GM18502 (cell line): ENCODE data around the gene TIMM8B.
"Not testable (repeated sequence)": the region's sequence is repeated elsewhere in the genome, so short reads cannot be mapped to it uniquely, and the experiment has no call there.

Experiments
- ATAC-seq: cut with Tn5 transposase; IDR thresholded peaks from one replicate; pipeline ENCODE4 v1.9.1; 2021; ENCODE audit warnings: mild to moderate bottlenecking; ENCODE audit not compliant: unreplicated experiment, poor library complexity

The TIMM8B gene, protein sequence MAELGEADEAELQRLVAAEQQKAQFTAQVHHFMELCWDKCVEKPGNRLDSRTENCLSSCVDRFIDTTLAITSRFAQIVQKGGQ

GRCh38 chr11:112086422-112087191 lies at the start of gene TIMM8B, which contains the start of gene SDHD:
Gene TIMM8B (minus strand): TSS chr11:112086756. CDS start chr11:112086723, 33 bp downstream.
Gene SDHD (plus strand): TSS chr11:112086873. CDS start chr11:112086908, 35 bp downstream.
- peak; percentile 89 for ATAC-seq

GRCh38 chr11:112134473-112134872 lies 47.9 kb upstream of the TIMM8B start:
- no peak for ATAC-seq

GRCh38 chr11:112132737-112133136 lies 46.2 kb upstream of the TIMM8B start:
- ATAC-seq: no peak

DNA sequence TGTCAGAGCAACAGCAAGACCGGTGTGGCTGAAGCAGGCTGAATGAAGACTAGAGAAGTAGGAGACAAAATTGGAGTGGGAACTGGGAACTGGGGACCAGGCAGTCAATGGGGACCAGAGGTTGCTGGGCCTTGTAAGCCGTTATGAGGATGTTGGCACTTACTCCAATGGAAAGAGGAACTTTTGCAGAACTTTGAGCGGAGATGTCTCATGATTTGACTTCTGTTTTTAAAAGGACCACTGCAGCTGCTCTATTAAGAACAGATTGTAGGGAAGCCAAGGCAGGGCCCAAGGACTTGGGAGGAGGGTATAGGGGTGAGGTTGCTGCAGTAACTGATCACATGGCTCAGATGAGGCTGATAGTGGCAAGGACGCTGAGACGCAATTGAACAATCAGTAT lies 43.1 kb upstream of the TIMM8B start:
- no peak for ATAC-seq

DNA sequence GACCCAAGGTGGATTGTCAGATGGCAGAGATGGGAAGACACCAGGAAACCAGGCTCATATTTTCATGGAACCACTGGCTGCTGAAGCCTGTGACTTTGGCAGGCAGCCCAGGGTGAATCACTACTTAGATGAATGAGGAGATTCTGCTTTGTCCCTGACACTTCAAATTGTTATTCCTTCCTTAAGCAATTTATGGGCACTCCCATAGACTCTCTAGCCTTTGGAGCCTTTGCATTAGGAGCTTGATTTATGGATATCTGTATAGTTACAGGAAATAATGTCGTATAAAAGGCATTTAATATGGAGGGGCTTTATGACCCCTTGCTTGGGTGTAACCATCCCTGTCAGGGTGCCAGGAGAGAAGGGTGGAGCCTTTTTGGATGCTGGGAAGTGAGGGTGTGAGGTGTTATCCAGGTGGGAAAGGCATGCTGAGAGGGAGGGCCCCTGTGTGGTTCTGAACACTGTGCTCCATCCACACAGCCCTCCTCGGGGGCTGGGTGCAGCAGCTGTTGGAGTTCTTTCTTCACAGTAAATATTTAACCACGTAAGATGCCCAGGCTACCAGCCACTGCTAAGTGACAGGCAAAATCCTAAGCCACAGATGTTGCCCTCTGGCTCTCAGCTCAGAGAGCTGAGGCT lies 42.0 kb upstream of the TIMM8B start:
- ATAC-seq: no peak

DNA sequence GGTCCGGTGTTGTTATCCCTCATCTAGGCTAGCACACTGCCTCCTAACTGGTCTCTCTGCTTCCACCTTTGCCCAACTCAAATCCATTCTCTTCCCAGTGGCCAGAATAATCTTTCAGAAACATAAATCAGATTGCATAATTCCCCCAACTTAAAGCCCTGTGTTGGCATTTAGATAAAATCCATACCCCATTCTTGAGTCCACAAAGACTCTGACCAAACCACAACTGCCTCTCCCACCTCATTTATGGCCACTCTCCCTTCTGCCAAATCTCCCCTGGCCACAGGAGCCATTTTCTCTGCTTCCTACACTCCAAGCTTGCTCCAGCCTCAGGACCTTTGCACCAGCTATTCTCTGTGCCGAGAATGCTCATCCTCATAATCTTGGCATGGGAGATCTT lies 40.5 kb upstream of the TIMM8B start:
- no peak for ATAC-seq

DNA sequence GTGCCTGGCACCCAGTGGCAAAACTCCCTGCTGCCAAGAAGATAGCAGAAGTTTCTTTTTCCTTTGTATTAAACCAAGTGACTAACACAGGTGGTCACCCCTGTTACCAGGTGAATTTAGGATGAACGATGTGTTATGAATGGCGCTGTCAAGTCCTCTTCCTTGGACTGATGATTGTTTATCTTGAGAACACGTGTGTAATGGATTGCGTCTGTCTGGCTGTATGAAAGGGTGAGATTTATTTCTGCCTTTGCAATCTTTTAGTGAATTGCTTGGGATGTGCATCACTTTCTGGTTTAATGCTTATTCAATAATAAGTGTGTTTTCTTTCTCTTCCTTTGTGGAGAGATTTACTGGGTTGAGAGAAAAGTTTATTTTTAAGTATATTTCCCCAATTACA lies 36.6 kb upstream of the TIMM8B start:
- no peak for ATAC-seq

DNA sequence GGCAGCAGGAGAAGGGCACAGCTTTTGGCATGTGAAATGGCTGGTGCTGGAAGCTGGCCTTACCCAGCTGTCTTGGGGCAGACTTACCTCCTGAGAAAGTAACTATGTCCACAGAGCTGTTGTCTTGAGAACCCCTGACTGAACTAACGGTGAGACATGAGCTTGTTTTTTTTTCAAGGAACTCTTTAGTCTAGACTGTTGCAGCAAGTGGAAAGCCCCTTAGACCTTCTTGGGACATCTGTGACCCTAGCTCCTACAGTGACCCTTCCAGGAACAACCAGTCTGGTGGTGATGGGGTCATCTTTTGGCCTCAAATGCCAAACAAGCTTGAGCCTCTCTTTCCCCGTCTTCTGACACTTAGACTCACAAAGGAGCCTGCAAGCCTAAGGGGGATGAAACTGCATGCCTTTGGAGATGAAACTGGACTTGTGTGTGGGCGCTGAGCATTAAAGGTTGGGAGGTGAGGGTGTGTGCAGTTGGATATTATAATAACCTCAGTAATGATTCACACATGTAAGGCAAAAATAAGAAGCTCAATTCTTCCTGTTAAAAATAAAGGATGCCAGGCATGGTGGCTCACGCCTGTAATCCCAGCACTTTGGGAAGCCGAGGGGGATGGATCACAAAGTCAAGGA lies 35.5 kb upstream of the TIMM8B start:
- ATAC-seq: no peak

DNA sequence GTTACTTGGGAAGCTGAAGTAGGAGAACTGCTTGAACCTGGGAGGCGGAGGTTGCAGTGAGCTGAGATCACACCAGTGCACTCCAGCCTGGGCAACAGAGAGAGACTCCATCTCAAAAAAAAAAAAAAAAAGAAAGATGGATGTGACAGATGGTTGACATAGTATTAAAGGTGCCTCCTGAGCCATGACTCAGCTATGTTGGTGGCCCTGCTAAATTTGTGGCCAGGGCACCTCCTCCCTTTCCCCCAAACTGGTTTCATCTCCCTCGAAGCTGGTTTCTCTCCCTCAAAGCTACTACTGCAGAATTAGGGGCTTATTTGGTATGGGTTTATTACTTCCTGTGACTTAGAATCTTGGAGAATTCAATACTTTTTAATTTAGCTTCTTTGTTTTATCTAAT lies 31.6 kb upstream of the TIMM8B start:
- no peak for ATAC-seq

GRCh38 chr11:112115386-112115785 lies 28.8 kb upstream of the TIMM8B start:
- no peak for ATAC-seq

DNA sequence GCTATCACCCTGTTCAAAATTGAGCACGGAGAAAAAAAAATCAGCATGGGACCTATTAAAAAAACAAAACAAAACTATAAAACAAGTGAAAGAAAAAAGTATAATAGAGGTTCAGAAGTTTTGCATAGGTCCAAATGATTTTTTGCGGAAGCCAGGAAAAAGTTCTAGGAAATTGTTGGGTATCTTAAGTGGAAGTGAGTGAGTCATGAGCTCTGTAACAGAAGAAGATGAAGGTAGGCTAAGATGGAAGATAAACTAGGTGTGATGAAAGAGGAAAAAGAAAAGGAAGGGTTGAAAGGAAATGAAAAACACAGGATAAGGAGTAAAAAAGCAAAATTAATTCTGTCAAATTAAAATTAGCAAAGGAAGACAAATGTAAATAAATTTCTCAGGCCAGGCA lies 27.9 kb upstream of the TIMM8B start:
- ATAC-seq: no peak

- ATAC-seq: no peak
Measured at GRCh38 chr11:112113539-112114457, 27.2 kb upstream of the TIMM8B start.

DNA sequence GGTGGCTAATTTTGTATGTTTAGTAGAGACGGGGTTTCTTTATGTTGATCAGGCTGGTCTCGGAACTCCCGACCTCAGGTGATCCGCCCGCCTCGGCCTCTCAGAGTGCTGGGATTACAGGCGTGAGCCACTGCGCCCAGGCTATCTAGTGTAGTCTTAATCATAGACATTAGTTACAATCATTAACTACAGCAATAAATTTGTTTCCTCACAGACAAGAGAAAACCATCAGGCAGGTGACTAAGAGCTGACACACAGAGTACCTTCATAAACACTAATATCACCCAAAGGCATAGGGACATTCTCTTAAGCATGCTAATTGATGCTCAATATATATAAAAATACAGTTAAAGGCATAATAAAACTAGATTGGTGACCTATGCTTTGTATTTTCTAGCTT lies 19.5 kb upstream of the TIMM8B start:
- ATAC-seq: no peak

GRCh38 chr11:112103446-112103845 lies 16.9 kb upstream of the TIMM8B start:
- no peak for ATAC-seq

DNA sequence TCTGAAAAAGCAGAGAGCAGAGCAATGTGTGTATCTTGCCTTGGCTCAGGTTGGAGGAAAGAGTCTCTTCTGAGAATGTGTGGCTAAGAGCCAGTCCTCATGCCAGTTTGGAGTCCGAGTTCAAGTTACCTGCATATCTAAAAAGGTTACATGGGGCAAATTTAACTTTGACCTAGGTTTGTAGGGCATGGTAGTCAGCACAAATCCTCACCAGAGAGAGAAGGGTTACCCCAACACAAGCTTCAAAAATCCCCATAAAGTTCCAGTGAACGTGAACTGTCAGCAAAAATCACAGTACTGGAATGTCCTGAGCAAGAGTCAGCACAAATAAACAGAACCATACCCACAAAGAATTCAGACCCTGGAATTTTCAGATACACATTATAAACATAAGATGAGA lies 13.9 kb upstream of the TIMM8B start:
- no peak for ATAC-seq

GRCh38 chr11:112097734-112098528 lies 11.4 kb upstream of the TIMM8B start:
- no peak for ATAC-seq

DNA sequence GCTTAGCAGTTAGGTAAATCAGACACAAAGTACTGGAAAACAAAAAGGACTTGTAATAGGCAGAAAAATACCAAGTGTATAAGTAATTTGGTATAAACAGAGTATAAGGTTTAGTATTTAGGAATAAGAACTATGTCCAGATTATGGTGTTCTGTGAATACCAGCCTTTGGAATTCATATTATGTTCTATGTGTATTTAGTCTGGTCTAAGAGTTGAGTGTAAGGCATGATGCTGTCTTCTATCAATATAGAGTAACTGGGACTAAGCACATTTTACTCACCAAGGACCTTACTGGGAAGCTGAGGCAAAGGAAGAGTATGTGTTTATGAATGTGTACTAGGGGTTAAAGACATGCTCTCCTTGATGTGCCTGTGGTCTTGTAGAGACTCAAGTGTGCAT lies 9.6 kb upstream of the TIMM8B start:
- no peak for ATAC-seq

DNA sequence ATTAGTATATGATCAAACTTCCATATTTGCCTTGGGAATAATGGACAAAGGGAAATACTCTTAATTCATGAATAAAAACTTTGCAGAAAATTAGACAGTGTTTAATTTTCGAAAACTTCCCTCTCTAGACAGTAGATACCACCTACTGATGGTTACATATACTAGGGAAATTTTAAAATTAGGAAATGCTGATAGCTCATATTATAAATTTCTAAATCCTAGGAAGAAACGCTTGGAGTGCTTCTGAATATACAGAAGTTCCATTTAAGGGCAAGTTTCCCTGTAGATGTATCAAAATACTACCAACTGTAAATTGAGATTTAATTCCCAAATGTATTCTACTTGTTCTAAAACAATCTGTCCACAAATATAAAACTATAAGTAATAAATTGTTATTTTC lies 8.7 kb upstream of the TIMM8B start:
- not testable (repeated sequence) for ATAC-seq

- ATAC-seq: no peak
Measured at GRCh38 chr11:112087212-112087611, 656 bp upstream of the TIMM8B start.
